Hepatocyte (in vitro differentiated cells): ENCODE results near the gene NCAPH2.

ENCODE experiments used
- EZH2 ChIP-seq: fragments of 200-600 bp; sonication (generic); IDR thresholded peaks from 2 replicates; pipeline ENCODE4 v1.6.1; 2016; ENCODE audit warnings: antibody characterized with exemption, mild to moderate bottlenecking, borderline replicate concordance
- EZH2phosphoT487 ChIP-seq: fragments of 200-600 bp; sonication (generic); IDR thresholded peaks from one replicate; pipeline ENCODE4 v1.6.1; 2018; ENCODE audit warnings: antibody characterized with exemption, mild to moderate bottlenecking, low read depth, moderate library complexity; ENCODE audit not compliant: unreplicated experiment, severe bottlenecking
- TF ChIP-seq, protein P1 (sequence below): fragments of 200-600 bp; sonication (generic); IDR thresholded peaks from 2 replicates; pipeline ENCODE4 v1.5.1; 2016; ENCODE audit warnings: antibody characterized with exemption, mild to moderate bottlenecking; ENCODE audit not compliant: poor library complexity

DNA sequence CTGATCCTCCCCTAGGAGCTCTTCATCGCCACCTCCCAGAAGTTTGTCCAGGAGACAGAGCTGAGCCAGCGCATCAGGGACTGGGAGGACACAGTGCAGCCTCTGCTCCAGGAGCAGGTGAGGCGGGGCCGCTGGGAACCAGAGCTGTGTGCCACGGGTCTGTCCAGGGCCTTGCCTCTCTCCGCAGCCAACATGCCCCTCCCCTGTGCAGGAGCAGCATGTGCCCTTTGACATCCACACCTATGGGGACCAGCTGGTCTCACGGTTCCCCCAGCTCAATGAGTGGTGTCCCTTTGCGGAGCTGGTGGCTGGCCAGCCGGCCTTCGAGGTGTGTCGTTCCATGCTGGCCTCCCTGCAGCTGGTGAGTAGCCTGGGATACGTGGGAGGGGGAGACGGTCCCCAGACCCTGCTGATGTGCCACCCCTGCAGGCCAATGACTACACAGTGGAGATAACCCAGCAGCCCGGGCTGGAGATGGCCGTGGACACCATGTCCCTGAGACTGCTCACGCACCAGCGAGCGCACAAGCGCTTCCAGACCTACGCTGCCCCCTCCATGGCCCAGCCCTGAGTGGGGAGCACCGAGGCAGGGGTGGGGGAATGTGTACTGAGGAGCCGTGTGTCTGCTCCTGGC is 14.9 kb downstream of the NCAPH2 start:
- TF ChIP-seq, protein P1, sequence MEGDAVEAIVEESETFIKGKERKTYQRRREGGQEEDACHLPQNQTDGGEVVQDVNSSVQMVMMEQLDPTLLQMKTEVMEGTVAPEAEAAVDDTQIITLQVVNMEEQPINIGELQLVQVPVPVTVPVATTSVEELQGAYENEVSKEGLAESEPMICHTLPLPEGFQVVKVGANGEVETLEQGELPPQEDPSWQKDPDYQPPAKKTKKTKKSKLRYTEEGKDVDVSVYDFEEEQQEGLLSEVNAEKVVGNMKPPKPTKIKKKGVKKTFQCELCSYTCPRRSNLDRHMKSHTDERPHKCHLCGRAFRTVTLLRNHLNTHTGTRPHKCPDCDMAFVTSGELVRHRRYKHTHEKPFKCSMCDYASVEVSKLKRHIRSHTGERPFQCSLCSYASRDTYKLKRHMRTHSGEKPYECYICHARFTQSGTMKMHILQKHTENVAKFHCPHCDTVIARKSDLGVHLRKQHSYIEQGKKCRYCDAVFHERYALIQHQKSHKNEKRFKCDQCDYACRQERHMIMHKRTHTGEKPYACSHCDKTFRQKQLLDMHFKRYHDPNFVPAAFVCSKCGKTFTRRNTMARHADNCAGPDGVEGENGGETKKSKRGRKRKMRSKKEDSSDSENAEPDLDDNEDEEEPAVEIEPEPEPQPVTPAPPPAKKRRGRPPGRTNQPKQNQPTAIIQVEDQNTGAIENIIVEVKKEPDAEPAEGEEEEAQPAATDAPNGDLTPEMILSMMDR, result no peak
- TF ChIP-seq EZH2 (no peak), EZH2phosphoT487 (no peak)
